ENCODE results near the gene LRPPRC.
A peak's percentile ranks its signal among the peaks of the same experiment; 100 is the strongest.
"Not testable (repeated sequence)": the region's sequence is repeated elsewhere in the genome, so short reads cannot be mapped to it uniquely, and the experiment has no call there.

The LRPPRC gene

GRCh38 chr2:43995733-43996533 is at the start of gene LRPPRC:
Gene LRPPRC, minus strand, starts transcription at chr2:43995989. Its CDS starts 42 bp downstream, at chr2:43995947.
- DNase-seq (ENCODE audit: low read depth): peak; percentile 96

GRCh38 chr2:44045061-44045460 is 49.3 kb upstream of the LRPPRC start:
- no peak for DNase-seq (ENCODE audit: low read depth)

- DNase-seq (ENCODE audit: low read depth): peak; percentile 75
These were observed 48.5 kb upstream of the LRPPRC start for GRCh38 chr2:44044281-44044720.

GRCh38 chr2:44040365-44040764 is 44.6 kb upstream of the LRPPRC start:
- DNase-seq (ENCODE audit: low read depth): no peak

GRCh38 chr2:44038277-44038676 is 42.5 kb upstream of the LRPPRC start:
- DNase-seq (ENCODE audit: low read depth): no peak

GRCh38 chr2:44037221-44037620 is 41.4 kb upstream of the LRPPRC start:
- no peak for DNase-seq (ENCODE audit: low read depth)

- no peak for DNase-seq (ENCODE audit: low read depth)
These were observed 38.2 kb upstream of the LRPPRC start for GRCh38 chr2:44033947-44034346.

GRCh38 chr2:44027076-44027475 is 31.3 kb upstream of the LRPPRC start:
- DNase-seq (ENCODE audit: low read depth): not testable (repeated sequence)

GRCh38 chr2:44016282-44016681 is 20.5 kb upstream of the LRPPRC start:
- DNase-seq (ENCODE audit: low read depth): peak; percentile 6

- DNase-seq (ENCODE audit: low read depth): no peak
These were observed 19.4 kb upstream of the LRPPRC start for GRCh38 chr2:44015239-44015638.

GRCh38 chr2:44013205-44013604 is 17.4 kb upstream of the LRPPRC start:
- DNase-seq (ENCODE audit: low read depth): not testable (repeated sequence)

GRCh38 chr2:44010266-44010665 is 14.5 kb upstream of the LRPPRC start:
- DNase-seq (ENCODE audit: low read depth): no peak

GRCh38 chr2:44009136-44009735 is 13.4 kb upstream of the LRPPRC start:
- DNase-seq (ENCODE audit: low read depth): no peak

GRCh38 chr2:44005846-44006245 is 10.1 kb upstream of the LRPPRC start:
- no peak for DNase-seq (ENCODE audit: low read depth)

GRCh38 chr2:44004735-44005602 is 9.2 kb upstream of the LRPPRC start:
- no peak for DNase-seq (ENCODE audit: low read depth)

GRCh38 chr2:44001716-44002115 is 5.9 kb upstream of the LRPPRC start:
- no peak for DNase-seq (ENCODE audit: low read depth)

- no peak for DNase-seq (ENCODE audit: low read depth)
These were observed 2.5 kb upstream of the LRPPRC start for GRCh38 chr2:43998263-43998662.

GRCh38 chr2:43993437-43993836 is 2.4 kb downstream of the LRPPRC start:
- DNase-seq (ENCODE audit: low read depth): no peak

- DNase-seq (ENCODE audit: low read depth): peak; percentile 2
These were observed 6.2 kb downstream of the LRPPRC start for GRCh38 chr2:43989545-43989944.

GRCh38 chr2:43986600-43986999 is 9.2 kb downstream of the LRPPRC start:
- DNase-seq (ENCODE audit: low read depth): no peak

- no peak for DNase-seq (ENCODE audit: low read depth)
These were observed 10.4 kb downstream of the LRPPRC start for GRCh38 chr2:43985359-43985758.

- no peak for DNase-seq (ENCODE audit: low read depth)
These were observed 11.3 kb downstream of the LRPPRC start for GRCh38 chr2:43984533-43984932.

- DNase-seq (ENCODE audit: low read depth): no peak
These were observed 14.9 kb downstream of the LRPPRC start for GRCh38 chr2:43980902-43981301.
